GM21447 (cell line): ENCODE results near the gene OR10P1.
"Not testable (repeated sequence)": the region's sequence is repeated elsewhere in the genome, so short reads cannot be mapped to it uniquely, and the experiment has no call there.

Experiments used
- ATAC-seq: cut with Tn5 transposase; IDR thresholded peaks from one replicate; pipeline ENCODE4 v1.9.1; 2021; ENCODE audit not compliant: unreplicated experiment

The OR10P1 gene, protein sequence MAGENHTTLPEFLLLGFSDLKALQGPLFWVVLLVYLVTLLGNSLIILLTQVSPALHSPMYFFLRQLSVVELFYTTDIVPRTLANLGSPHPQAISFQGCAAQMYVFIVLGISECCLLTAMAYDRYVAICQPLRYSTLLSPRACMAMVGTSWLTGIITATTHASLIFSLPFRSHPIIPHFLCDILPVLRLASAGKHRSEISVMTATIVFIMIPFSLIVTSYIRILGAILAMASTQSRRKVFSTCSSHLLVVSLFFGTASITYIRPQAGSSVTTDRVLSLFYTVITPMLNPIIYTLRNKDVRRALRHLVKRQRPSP

DNA sequence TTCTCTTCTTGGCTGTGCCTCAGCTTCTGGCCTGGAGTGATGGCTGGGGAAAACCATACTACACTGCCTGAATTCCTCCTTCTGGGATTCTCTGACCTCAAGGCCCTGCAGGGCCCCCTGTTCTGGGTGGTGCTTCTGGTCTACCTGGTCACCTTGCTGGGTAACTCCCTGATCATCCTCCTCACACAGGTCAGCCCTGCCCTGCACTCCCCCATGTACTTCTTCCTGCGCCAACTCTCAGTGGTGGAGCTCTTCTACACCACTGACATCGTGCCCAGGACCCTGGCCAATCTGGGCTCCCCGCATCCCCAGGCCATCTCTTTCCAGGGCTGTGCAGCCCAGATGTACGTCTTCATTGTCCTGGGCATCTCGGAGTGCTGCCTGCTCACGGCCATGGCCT, at the start of gene OR10P1:
OR10P1 (plus strand) TSS at position 40 of the 400 bp plus-strand sequence; CDS start at position 40, 0 bp downstream.
- no peak for ATAC-seq

DNA sequence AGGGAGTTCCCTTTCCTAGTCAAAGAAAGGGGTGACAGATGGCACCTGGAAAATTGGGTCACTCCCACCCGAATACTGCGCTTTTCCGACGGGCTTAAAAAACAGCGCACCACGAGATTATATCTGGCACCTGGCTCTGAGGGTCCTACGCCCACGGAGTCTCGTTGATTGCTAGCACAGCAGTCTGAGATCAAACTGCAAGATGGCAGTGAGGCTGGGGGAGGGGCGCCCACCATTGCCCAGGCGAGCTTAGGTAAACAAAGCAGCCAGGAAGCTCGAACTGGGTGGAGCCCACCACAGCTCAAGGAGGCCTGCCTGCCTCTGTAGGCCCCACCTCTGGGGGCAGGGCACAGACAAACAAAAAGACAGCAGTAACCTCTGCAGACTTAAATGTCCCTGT, 46.5 kb upstream of the OR10P1 start:
- ATAC-seq = not testable (repeated sequence)

DNA sequence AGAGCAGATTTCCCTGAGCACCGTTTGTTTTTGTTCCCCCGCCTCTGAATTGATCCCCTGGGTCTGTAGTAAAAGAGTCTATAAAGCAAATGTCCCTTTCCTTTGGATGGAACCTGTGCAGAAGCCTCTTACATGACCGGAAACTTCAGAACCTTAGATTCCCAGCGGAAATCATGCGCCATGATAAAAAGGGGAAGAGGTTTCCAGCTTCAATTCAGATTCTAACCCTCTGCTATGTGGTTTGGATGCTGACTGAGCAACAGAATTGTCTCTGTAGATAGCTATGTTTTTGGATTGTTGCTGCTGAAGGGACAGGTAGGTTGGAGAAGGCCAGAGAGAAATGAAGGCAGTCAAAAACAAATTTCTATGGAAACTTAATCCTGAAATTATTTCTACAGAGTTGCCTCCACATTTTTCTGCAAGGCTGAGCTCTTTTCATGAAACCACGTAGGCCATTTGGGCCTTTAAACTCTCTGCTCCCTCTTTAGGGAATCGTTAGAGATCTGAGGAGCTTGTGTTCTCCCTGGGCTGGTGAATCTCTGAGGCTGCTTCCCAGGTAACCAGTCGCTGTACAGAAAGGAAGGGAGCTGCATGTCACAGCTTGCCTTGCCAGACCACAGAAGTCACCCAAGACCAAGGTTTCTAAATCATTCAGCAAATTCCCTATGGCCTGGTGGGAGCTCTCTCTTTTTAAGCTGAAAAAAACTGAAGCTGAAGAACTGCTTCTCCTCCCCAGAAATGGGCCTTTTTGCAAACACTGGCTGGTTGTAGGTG, 28.7 kb upstream of the OR10P1 start:
- no peak for ATAC-seq

DNA sequence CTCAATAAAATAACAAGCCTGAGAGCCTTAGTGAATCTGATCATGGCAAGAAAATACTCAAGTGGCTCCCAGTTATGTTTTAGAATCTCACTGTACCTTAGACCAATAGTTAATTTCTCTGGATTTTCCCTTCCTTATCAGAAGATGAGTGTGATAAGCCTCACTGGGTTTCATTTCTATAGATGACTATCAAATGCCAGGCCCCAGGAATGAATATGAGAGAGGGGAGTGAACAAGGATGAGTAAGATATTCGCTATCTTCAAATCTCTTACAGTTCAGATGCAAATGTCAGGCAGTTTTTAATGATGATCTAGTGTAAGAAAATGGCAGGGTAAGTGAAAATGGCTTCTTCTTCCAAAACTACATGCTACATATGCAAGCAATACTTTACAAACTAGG, 26.1 kb upstream of the OR10P1 start:
- no peak for ATAC-seq

DNA sequence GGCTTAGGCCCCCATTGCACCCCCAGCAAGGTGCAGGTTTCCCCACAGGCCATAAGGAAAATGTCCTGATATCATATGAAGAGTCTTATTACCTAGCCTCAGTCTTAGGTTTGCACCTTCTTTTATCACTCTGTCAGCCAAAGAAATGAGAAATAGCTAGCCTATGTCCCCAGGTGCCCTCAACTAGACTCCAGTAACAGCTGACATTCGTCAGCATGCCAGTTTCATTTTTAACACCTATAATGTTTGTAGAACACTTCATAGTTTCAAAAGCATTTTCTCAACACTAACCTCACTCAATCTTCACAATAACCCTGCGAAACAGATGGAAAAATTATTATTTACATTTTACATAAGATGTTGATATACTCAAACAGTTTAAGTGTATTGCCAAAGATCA, 24.0 kb upstream of the OR10P1 start:
- ATAC-seq = no peak

DNA sequence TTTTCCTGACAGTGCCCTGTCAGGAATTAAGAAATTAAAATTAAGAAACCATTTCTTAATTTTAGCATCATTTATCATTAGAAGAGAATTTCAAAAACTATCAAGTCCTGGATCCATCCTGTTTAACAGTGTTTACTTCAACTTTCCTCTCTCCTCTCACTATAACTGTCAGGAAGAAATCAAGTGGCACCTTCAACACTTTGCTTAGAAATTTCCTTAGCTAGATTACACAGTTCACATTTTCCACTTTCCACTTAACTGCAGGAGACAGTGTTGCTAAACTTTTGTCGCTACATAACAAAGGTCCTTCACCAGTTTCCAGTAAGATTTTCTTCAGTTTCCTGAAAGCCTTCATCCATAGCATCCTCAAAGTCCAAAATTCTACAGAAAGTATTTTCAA, 21.9 kb upstream of the OR10P1 start:
- no peak for ATAC-seq

DNA sequence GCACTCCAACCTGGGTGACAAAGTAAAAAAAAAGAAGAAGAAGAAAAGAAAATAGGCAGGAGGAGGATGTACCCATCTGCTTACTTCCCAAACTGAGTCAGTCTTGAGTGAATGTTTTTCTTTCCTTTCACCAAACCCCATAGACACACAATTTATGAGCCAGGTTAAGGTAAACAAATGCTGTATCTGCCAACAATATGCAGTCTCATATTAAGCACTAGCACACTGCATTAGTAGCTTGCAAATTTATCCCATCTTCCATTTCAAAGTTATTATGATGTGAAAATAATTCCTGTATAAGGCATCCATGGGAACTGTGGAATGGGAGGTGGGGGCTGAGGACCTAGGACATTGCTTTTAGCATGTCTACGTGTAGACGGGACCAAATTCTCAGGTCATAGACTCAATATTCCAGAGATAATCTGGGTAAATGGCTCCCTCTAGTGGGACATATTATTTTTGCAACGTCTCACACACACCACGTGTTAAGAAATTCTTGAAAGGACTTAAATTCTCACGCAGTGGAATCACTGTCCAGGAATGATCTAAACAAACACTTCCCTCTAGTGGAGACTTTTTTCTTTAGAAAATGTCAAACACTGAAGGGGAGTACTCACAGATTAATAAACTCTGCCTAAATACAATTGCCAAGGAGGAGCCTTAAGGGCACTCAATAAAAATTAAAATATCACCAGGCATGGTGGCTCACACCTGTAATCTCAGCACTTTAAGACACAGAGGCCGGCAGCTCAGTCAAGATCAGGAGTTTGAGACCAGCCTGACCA, 17.1 kb upstream of the OR10P1 start:
- ATAC-seq = peak; percentile 82

DNA sequence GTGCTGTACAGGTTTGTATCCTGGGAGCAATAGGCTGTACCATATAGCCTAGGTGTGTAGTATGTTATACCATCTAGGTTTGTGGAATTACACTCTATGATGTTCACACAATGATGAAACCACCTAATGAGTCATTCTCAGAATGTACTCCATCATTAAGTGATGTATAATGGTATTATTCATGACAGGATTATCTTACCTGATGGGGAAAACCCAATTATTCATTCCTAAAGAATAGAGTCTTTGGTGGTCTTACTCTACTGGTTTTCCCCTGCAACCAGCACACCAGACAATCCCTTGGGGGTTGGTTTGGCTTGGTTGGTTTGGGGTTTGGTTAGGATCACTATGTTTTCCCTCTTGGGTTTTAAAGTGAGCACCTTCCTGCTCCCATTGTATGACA, 12.6 kb upstream of the OR10P1 start:
- ATAC-seq = no peak

DNA sequence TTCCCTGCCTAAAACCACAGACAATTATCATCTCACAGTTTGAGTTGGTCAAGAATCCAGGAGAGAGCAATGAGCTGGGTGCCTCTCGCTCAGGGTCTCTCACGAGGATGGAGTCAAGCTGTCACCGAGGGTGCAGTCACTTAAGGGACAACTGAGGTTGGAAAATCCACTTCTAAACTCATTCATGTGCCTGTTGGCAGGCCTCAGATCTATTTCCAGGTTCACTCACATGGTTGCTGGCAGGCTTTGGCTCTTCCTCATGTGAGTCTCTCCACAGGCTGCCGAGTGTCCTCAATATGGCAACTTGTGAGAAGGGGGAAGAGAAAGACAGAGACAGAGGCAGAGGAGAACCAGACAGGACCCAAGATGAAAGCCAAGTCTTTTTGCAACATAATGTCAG, 10.5 kb upstream of the OR10P1 start:
- no peak for ATAC-seq

DNA sequence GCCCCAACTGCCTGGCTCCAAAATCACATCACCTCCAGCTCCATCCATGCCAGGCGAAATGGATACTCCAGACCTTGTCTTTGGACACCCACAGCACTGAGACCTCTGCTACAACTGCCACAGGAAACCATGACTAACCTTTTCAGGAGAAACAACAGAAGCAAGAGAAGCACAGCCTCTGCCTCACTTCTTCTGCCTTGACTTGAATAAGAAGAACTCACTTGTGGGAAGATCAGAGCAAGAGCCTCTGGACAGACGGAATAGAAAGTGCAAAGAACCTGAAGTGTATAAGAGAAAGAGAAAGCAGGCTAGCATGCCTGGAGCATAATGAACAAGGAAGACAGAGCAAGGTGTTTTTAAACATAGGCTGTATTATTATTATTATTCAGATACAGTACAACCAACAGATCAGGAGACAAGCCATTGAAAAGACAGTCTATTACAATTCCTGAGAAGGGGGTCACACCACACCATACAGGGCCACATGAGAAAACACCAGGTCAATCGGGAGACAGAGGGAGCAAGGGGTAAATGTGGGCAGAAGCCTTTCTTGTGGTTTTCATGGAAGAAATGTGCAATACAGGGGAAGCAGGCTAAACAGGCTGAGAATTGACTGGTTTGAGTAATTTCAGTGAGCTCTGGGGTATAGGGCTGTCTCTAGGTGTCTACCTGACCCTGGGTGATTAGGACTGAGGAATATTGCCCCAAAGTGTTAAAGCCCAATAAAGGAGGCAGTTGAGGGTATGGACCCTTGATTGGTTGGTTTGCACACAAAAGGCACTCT, 7.4 kb upstream of the OR10P1 start:
- ATAC-seq = no peak

DNA sequence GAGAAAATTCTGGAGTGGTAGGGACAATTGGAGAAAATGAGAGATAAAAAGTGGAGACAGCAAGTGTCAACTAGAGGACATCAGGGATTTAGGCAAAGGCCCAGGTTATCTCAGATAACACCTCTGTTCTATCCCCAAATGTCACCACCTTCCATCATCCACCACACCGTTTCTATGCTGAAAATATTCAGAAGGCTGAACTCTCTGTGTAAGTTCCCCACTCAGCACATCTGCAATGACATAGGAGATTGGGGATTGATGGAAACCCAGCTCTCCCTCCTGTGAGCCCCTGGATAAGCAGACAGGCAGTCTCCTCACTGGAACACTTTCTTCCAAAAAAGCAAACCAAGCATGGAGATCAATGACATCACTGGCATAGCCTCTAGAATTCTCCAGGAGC, 5.6 kb upstream of the OR10P1 start:
- ATAC-seq = no peak

DNA sequence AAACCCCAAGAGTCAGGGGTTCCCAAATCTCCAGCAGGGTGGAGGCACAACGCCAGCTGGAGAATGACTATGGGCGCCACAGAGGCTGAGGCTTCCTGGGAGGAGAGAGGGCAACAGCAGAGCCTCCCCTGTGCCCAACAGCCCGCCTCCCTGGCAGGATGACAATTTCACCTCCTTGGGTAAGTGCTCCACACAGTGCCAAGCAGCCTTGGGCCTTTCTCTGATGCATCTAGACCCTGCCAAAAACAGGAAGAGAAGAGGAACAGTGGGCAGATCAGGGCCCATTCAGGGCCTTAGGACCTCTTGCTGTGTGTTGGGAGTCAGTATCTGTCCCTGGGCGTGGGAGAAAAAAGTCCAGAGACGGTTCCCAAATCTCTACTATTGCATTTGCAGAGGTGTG, 5.0 kb upstream of the OR10P1 start:
- no peak for ATAC-seq

DNA sequence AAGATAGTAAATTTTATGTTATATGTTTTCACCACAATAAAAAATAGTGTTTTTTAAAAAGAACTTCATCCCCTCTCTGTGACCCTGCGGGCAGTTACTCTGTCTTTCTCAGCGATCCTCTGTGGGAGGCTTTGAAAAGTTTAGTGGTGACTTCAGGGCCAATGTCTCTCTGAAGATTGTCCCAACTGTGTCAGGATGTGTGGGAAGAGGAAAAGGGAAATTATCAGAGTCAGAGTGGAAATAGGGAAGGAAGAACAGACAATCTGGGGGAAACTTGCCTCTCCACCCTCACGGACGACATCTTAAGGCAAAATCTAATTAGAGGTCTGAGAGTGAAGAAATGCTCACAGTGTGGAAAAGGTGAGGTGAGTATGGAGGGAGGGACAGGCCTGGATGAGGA, 3.5 kb upstream of the OR10P1 start:
- no peak for ATAC-seq

DNA sequence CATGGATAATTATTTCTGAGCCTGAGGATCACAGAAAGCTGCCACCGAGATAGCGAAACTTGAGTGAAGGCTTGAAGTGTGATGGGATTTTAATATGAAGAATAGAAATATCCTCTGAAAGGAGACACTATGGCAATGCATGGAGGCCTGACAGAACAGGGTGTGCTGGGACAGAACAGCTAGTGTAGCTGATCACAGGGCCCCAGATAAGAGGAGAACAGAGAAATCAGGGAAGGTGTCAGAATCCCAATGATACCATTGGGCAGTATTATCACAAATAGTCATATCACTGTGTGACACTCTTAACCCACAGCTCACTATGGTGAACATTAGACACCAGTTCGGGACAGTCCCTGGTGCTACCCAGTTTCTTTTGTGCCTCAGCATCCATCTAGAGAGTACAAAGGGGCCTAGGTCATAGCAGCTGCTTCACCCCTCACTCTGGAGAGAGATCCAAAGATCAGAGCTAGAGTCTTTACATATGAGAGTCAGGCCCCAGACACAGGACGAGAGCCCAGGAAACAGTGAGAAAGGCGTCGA, 506 bp upstream of the OR10P1 start:
- ATAC-seq = no peak

DNA sequence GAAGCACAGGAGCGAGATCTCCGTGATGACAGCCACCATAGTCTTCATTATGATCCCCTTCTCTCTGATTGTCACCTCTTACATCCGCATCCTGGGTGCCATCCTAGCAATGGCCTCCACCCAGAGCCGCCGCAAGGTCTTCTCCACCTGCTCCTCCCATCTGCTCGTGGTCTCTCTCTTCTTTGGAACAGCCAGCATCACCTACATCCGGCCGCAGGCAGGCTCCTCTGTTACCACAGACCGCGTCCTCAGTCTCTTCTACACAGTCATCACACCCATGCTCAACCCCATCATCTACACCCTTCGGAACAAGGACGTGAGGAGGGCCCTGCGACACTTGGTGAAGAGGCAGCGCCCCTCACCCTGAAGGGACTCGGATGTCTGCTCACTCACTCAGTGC, 775 bp downstream of the OR10P1 start:
- no peak for ATAC-seq

DNA sequence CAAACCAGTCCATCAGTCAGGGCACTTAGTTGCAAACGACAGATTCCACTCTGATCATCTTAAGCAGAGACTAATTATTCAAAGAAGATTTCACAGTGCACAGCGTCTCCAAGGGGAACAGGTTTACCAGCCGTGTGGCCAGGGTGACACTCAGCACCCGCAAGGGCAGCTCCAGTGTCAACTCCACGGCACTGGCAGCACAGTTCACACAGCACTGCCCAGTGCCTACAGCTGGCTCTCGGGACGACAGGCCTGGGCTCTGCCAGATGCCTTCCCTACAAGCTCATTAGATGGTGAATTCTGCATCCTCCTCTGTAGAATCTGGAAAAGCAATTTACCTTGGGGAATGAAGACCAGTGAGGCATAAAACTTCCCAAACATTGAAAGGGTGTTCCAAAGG, 4.9 kb downstream of the OR10P1 start:
- ATAC-seq = no peak

DNA sequence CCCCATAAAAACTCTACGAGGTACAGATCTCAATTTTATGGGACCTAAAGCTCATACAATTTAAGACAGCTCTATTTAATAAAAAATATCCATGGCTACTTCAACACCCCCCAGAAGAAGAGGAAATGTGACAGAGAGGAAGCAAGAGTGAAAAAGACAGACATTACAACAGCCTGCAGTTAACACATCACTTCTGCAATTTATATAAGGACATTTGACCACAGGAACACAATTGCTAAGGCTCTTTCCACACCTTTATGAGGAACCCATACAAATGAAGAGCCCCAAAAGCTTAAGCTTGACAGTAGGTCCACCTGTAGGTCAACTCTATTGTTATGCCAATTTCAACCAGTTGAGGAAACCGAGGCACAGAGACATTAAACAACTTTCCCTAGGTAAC, 5.6 kb downstream of the OR10P1 start:
- ATAC-seq = no peak

DNA sequence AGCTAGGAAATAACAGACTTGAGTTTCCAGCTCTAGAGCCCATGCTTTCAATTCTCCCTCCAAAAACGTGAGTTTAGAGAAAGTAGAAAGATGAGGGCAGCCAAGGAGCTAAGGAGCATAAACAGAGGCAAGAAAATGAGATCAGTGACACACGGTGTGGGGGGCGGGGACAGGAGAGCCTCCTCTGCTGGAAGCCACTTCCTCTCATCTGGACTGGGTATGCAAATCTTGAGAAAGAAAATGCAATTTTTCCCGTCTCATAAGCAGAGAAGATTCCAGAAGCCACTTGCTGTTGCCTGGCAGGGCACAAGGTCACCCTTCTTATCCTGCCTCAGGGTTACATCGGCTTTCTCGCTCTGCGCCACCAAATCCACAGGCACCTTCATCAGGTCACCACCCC, 6.0 kb downstream of the OR10P1 start:
- no peak for ATAC-seq

DNA sequence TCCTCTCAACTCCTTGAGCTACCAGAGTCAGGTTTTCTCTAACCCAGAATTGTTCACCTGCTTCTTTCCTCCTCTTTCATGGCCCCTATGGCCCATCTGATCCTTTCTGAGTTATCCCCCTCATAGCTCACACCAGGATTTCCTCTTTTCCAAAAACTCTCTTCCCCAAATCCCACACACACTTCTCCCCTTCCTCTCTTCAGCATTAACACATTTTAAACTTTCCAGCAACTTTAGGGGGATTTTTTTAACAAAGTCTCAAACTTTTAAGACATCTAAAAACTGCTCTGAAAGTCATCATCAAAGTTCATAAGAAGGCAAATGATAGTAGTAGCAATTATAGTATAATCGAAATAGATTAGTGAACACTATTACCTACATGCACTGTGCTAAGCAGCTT, 7.9 kb downstream of the OR10P1 start:
- no peak for ATAC-seq

DNA sequence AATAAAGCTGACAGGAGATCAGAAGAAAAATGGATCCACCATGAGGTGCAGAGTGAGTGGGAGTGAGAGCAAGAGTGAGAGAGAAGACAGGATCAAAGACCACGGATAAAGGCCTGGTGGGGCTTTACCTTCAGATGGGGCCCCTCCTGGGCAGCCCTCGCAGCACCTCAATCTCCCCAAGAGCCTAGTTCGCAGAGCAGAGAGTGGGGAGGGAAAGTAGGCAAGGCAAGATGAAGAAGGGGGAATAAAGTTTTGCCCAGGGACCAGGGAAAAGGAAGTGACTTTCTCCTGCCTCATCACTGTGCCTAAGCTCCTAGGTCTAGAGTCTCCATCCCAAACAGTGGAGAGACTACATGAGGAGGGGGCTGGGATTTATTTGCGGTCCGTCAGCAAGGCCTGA, 10.3 kb downstream of the OR10P1 start:
- ATAC-seq = no peak
